ENCODE measurements around the gene GPC5. TPM values are rescaled to one million over a fixed set of nuclear protein-coding genes. Genes with fewer than 3 reads are reported as not detected.

The GPC5 gene
- total and polyA plus RNA-seq, 2 of the 13 experiments (the other 11 are each of a cell fraction or from before 2014, with no cell fraction given) = 0.02 to 0.07 TPM

DNA sequence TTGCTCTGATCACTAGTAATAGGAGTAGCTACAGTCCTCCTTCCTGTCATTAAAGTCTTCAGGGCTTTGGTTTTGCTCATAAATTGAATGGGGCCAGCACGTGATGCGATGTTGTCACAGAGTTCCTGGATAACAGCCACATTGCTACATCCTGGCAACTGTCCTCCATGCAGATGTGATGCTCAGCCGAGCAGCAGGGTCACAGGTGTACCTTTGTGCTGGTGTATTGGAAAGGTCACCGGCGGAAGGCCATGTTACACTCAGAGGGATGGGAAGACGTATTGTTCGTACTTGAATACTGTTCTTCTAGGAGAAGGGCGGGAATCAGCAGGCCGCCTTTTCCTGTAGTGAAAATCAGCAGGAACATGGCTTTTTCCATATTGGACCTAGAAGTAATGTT lies 1114.4 kb downstream of the GPC5 start:
- Histone ChIP-seq H3K9me3 (ENCODE audit: low read length) (no peaks in the 10 kb centered on the region), H3K79me2 (ENCODE audit: insufficient read depth, low read length) (no peaks in the 10 kb centered on the region), H2AFZ (ENCODE audit: low read length) (no peak overlapping the region), H3K36me3 (replicated peaks in 1 of 2; ENCODE audit: control insufficient read depth in 1 of 2, insufficient read depth in 2 of 2, low read length in 2 of 2) (no peaks in the 10 kb centered on the region), H3K4me1 (ENCODE audit: insufficient read depth, low read length) (no peaks in the 10 kb centered on the region), H3K4me3 (replicated peaks in 1 of 3; ENCODE audit: insufficient read depth in 1 of 3, low read depth in 2 of 3, low read length in 3 of 3) (no peak overlapping the region), H3K9ac (ENCODE audit: insufficient read depth, low read depth, low read length) (no peak overlapping the region), H4K20me1 (ENCODE audit: insufficient read depth, low read length) (no peaks in the 10 kb centered on the region), H3K27me3 (ENCODE audit: control insufficient read depth in 1 of 2, insufficient read depth in 2 of 2, low read length in 2 of 2) (no peaks in the 10 kb centered on the region; a peak in 1 of 5 replicates), H3K4me2 (ENCODE audit: low read depth, low read length) (no peak overlapping the region), H3K27ac (ENCODE audit: extremely low read length, insufficient read depth, low read length) (no peak overlapping the region)
- intact Hi-C loops (cut with micrococcal nuclease; ENCODE audit: unreplicated experiment) = no loop called here
- DNase-seq (ENCODE audit: low spot score) (no peak), ATAC-seq (no peak), FAIRE-seq (no peak)
- TF ChIP-seq ZBTB8A (CRISPR knock-in tag; IDR thresholded peaks at IDR 0.05; ENCODE audit: borderline replicate concordance, low read depth) (no peak), ZNF343 (CRISPR knock-in tag; IDR thresholded peaks at IDR 0.05) (no peak), TOPORS (CRISPR knock-in tag; IDR thresholded peaks at IDR 0.05) (no peak), EED (CRISPR knock-in tag; IDR thresholded peaks at IDR 0.05) (no peak), ZNF3 (CRISPR knock-in tag; IDR thresholded peaks at IDR 0.05) (no peak), HOXA9 (CRISPR knock-in tag; IDR thresholded peaks at IDR 0.05; ENCODE audit: borderline replicate concordance) (no peak), KDM3A (CRISPR knock-in tag; IDR thresholded peaks at IDR 0.05; ENCODE audit: low read depth) (no peak)
- TF ChIP-seq, protein P1, sequence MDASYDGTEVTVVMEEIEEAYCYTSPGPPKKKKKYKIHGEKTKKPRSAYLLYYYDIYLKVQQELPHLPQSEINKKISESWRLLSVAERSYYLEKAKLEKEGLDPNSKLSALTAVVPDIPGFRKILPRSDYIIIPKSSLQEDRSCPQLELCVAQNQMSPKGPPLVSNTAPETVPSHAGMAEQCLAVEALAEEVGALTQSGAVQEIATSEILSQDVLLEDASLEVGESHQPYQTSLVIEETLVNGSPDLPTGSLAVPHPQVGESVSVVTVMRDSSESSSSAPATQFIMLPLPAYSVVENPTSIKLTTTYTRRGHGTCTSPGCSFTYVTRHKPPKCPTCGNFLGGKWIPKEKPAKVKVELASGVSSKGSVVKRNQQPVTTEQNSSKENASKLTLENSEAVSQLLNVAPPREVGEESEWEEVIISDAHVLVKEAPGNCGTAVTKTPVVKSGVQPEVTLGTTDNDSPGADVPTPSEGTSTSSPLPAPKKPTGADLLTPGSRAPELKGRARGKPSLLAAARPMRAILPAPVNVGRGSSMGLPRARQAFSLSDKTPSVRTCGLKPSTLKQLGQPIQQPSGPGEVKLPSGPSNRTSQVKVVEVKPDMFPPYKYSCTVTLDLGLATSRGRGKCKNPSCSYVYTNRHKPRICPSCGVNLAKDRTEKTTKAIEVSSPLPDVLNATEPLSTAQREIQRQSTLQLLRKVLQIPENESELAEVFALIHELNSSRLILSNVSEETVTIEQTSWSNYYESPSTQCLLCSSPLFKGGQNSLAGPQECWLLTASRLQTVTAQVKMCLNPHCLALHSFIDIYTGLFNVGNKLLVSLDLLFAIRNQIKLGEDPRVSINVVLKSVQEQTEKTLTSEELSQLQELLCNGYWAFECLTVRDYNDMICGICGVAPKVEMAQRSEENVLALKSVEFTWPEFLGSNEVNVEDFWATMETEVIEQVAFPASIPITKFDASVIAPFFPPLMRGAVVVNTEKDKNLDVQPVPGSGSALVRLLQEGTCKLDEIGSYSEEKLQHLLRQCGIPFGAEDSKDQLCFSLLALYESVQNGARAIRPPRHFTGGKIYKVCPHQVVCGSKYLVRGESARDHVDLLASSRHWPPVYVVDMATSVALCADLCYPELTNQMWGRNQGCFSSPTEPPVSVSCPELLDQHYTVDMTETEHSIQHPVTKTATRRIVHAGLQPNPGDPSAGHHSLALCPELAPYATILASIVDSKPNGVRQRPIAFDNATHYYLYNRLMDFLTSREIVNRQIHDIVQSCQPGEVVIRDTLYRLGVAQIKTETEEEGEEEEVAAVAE (CRISPR knock-in tag; IDR thresholded peaks at IDR 0.05; ENCODE audit: borderline replicate concordance) = no peak
- TF ChIP-seq, protein P2, sequence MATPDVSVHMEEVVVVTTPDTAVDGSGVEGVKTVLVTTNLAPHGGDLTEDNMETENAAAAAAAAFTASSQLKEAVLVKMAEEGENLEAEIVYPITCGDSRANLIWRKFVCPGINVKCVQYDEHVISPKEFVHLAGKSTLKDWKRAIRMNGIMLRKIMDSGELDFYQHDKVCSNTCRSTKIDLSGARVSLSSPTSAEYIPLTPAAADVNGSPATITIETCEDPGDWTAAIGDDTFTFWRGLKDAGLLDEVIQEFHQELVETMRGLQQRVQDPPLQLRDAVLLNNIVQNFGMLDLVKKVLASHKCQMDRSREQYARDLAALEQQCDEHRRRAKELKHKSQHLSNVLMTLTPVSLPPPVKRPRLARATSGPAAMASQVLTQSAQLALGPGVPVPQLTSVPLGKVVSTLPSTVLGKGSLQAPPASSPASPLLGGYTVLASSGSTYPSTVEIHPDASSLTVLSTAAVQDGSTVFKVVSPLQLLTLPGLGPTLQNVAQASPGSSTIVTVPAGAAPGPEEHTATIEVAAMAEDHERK (CRISPR knock-in tag; IDR thresholded peaks at IDR 0.05; ENCODE audit: low read depth) = no peak
- TF ChIP-seq, protein P3, sequence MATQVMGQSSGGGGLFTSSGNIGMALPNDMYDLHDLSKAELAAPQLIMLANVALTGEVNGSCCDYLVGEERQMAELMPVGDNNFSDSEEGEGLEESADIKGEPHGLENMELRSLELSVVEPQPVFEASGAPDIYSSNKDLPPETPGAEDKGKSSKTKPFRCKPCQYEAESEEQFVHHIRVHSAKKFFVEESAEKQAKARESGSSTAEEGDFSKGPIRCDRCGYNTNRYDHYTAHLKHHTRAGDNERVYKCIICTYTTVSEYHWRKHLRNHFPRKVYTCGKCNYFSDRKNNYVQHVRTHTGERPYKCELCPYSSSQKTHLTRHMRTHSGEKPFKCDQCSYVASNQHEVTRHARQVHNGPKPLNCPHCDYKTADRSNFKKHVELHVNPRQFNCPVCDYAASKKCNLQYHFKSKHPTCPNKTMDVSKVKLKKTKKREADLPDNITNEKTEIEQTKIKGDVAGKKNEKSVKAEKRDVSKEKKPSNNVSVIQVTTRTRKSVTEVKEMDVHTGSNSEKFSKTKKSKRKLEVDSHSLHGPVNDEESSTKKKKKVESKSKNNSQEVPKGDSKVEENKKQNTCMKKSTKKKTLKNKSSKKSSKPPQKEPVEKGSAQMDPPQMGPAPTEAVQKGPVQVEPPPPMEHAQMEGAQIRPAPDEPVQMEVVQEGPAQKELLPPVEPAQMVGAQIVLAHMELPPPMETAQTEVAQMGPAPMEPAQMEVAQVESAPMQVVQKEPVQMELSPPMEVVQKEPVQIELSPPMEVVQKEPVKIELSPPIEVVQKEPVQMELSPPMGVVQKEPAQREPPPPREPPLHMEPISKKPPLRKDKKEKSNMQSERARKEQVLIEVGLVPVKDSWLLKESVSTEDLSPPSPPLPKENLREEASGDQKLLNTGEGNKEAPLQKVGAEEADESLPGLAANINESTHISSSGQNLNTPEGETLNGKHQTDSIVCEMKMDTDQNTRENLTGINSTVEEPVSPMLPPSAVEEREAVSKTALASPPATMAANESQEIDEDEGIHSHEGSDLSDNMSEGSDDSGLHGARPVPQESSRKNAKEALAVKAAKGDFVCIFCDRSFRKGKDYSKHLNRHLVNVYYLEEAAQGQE (IDR thresholded peaks at IDR 0.05; ENCODE audit: borderline replicate concordance in 1 of 2, low read depth in 1 of 2, low read length in 2 of 2) = no peak
- CTCF ChIA-PET (ENCODE audit: low intra/inter-chr PET ratio, low total read pairs) = no interaction called here
- WGBS (ENCODE audit: low lambda C conversion rate) = 14% methylated on average over 9 of the region's 9 CpGs
- POLR2A ChIA-PET = no interaction called here
- no TSS peak for BruUV-seq (replicated peaks)
- in situ Hi-C loops (cut with HindIII; ENCODE audit: extremely low pct_ligation_motif_present, low pct_unique_long_range_greater_than_20kb) = no loop called here

Data from HepG2 (cell line).